Body of pancreas (tissue), 4 donors: ENCODE measurements around the gene ZNF432. TPM values are rescaled to one million over a fixed set of nuclear protein-coding genes. Genes with fewer than 3 reads are reported as not detected.

Experiments
- ATAC-seq: fragments of 150-250 bp; one replicate; pipeline ENCODE4 v1.9.1; 2016
- DNase-seq, 4 donors: peaks; one replicate each; pipeline ENCODE4 v3.0.0-alpha.2; 2019
- H3K27ac ChIP-seq, 4 donors: fragments of 200-600 bp; sonication (generic); 1 replicate in 3 of 4; 2 replicates in 1 of 4; pipeline versions ENCODE4 v1.5.1 to v1.6.1; 2016 to 2019; ENCODE audit warnings: mild to moderate bottlenecking in 1 of 4, mixed read lengths in 1 of 4, moderate library complexity in 1 of 4
- H3K27me3 ChIP-seq, 2 donors: fragments of 200-600 bp; sonication (generic); one replicate each; pipeline ENCODE4 v1.6.0; 2016; ENCODE audit warnings: mild to moderate bottlenecking in 1 of 2
- H3K36me3 ChIP-seq, 2 donors: fragments of 200-600 bp; sonication (generic); replicated peaks in 1 of 2; 2 replicates each; pipeline ENCODE4 v1.5.1; 2016; ENCODE audit warnings: low read depth in 2 of 2; ENCODE audit not compliant: insufficient read depth in 1 of 2
- H3K4me1 ChIP-seq: fragments of 200-600 bp; sonication (generic); one replicate; pipeline ENCODE4 v1.6.0; 2016
- H3K4me3 ChIP-seq, 2 donors: fragments of 200-600 bp; sonication (generic); 1 replicate in 1 of 2; 2 replicates in 1 of 2; pipeline ENCODE4 v1.5.1; 2016 to 2019
- H3K9me3 ChIP-seq, 3 donors: fragments of 200-600 bp; sonication (generic); 1 replicate in 2 of 3; 2 replicates in 1 of 3; pipeline ENCODE4 v1.5.1; 2016
- POLR2A ChIP-seq, 3 donors: fragments of 450-650 bp; IDR thresholded peaks; one replicate each; pipeline ENCODE4 v1.6.1; 2016; ENCODE audit warnings: antibody characterized with exemption in 3 of 3, mild to moderate bottlenecking in 2 of 3
- WGBS, 2 donors: methylation state at CpG; one replicate each; pipeline ENCODE4 v1.1.5; 2017; 5-methylcytosine and 5-hydroxymethylcytosine counted together
- intact Hi-C: fragments of 100-400 bp; cut with DNase I; formaldehyde crosslinking; loops from one replicate; pipeline ENCODE4 v1.15.1; 2023
- total RNA-seq, 2 donors: library from RNA; depleted of rRNA; stranded (reverse); fragments of >200 nt; gene quantifications; one replicate each; pipeline ENCODE4 v1.1.0, GENCODE V29; 2016
- TF ChIP-seq, protein P1 (sequence below), 7 experiments: fragments of 450-650 bp in 4 of 7; fragments of 200-600 bp in 3 of 7; sonication (generic) in 3 of 7; IDR thresholded peaks; one replicate each; pipeline ENCODE4 v1.5.1; 2016 to 2019; ENCODE audit warnings: antibody characterized with exemption in 7 of 7

Gene ZNF432
- total RNA-seq, 2 donors from 2014 or later = 10.9 to 29.3 TPM

DNA sequence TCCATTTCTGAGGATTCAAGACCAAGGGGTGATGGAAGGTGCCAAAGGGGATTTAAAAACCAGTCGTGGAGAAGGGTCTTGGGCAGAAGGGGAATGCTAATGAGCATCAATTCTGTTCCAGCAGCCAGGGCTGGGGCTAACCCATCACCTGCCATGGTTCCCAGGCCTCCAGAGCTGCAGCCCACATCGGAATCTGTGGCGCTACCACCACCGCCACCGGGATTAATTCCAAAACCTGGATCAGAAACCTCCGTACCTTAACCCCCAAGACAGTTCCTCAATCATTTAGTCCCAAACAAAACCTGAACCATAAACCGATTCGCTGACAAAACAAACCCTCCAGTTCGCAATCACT lies 41.2 kb downstream of the ZNF432 start:
- Histone ChIP-seq H3K27ac (peak overlapping the region; percentile 71 to 89 (median 85)), H3K36me3 (peaks cover under 1 to 7% of the 10 kb centered on the region in 2 donors), H3K9me3 (peaks cover 0 to 13% (median 0%) of the 10 kb centered on the region in 3 donors), H3K4me1 (peaks cover 4% of the 10 kb centered on the region), H3K27me3 (no peaks in the 10 kb centered on the region), H3K4me3 (peak overlapping the region; percentile 36 to 76)
- TF ChIP-seq, protein P1, sequence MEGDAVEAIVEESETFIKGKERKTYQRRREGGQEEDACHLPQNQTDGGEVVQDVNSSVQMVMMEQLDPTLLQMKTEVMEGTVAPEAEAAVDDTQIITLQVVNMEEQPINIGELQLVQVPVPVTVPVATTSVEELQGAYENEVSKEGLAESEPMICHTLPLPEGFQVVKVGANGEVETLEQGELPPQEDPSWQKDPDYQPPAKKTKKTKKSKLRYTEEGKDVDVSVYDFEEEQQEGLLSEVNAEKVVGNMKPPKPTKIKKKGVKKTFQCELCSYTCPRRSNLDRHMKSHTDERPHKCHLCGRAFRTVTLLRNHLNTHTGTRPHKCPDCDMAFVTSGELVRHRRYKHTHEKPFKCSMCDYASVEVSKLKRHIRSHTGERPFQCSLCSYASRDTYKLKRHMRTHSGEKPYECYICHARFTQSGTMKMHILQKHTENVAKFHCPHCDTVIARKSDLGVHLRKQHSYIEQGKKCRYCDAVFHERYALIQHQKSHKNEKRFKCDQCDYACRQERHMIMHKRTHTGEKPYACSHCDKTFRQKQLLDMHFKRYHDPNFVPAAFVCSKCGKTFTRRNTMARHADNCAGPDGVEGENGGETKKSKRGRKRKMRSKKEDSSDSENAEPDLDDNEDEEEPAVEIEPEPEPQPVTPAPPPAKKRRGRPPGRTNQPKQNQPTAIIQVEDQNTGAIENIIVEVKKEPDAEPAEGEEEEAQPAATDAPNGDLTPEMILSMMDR (IDR thresholded peaks at IDR 0.05) = no peak
- no peak for TF ChIP-seq POLR2A (IDR thresholded peaks at IDR 0.05)
- DNase-seq (peak in 3 of 4 donors; percentile 18 to 50 (median 21)), ATAC-seq (peak; percentile 41)
- 3 to 4% methylated on average over 2 to 9 of the region's 9 CpGs for WGBS, 2 donors
- intact Hi-C loops = no loop called here

GRCh38 chr19:51994048-51994644 lies 54.5 kb downstream of the ZNF432 start:
- Histone ChIP-seq H3K27ac (no peak overlapping the region), H3K4me3 (no peak overlapping the region), H3K4me1 (no peaks in the 10 kb centered on the region), H3K9me3 (peaks cover 0 to 84% (median 10%) of the 10 kb centered on the region in 3 donors), H3K36me3 (peaks cover 27 to 36% of the 10 kb centered on the region in 2 donors), H3K27me3 (no peaks in the 10 kb centered on the region)
- DNase-seq (no peak), ATAC-seq (no peak)
- WGBS, 2 donors = 97 to 98% methylated on average over 2 of the region's 2 CpGs
- intact Hi-C loops = no loop called here
- TF ChIP-seq POLR2A (IDR thresholded peaks at IDR 0.05) = no peak
- TF ChIP-seq, protein P1 (IDR thresholded peaks at IDR 0.05) = no peak

GRCh38 chr19:51993422-51993821 lies 55.2 kb downstream of the ZNF432 start:
- ATAC-seq (no peak), DNase-seq (no peak)
- intact Hi-C loops = no loop called here
- 97 to 100% methylated on average over 10 of the region's 10 CpGs for WGBS, 2 donors
- Histone ChIP-seq H3K4me3 (no peak overlapping the region), H3K9me3 (peaks cover 0 to 87% (median 10%) of the 10 kb centered on the region in 3 donors), H3K27me3 (no peaks in the 10 kb centered on the region), H3K4me1 (no peaks in the 10 kb centered on the region), H3K36me3 (peaks cover 20 to 29% of the 10 kb centered on the region in 2 donors), H3K27ac (no peak overlapping the region)
- no peak for TF ChIP-seq POLR2A (IDR thresholded peaks at IDR 0.05)
- TF ChIP-seq, protein P1 (IDR thresholded peaks at IDR 0.05) = no peak

GRCh38 chr19:51986309-51987291 lies 62.0 kb downstream of the ZNF432 start, which contains the start of gene ZNF350:
TSS of gene ZNF350 (minus strand) at chr19:51986840. CDS start at chr19:51974360, 12,480 bp downstream.
- Histone ChIP-seq H3K4me3 (peak within 1 kb of the TSS; percentile 33 to 96), H3K36me3 (no peaks in the 10 kb centered on the region), H3K27me3 (no peaks in the 10 kb centered on the region), H3K27ac (peak within 1 kb of the TSS in 3 of 4 donors; percentile 6 to 78 (median 69)), H3K9me3 (peaks cover 0 to 35% (median 0%) of the 10 kb centered on the region in 3 donors), H3K4me1 (peaks cover 7% of the 10 kb centered on the region)
- TF ChIP-seq POLR2A (IDR thresholded peaks at IDR 0.05) = peak in 2 of 3 donors; percentile 56 to 63
- TF ChIP-seq, protein P1 (IDR thresholded peaks at IDR 0.05) = peak in 1 of 7 experiments; percentile 13
- intact Hi-C loops = no loop called here
- 2 to 3% methylated on average over 25 to 33 of the region's 33 CpGs for WGBS, 2 donors
- ATAC-seq = peak; percentile 100
- DNase-seq = peak; percentile 91 to 99 (median 94)
